Right lobe of liver (tissue), 4 donors: ENCODE measurements around the gene MACF1.

Experiments
- POLR2A ChIP-seq: fragments of 450-650 bp; IDR thresholded peaks from one replicate; pipeline ENCODE4 v1.6.1; 2017; ENCODE audit warnings: antibody characterized with exemption, mild to moderate bottlenecking
- TF ChIP-seq, protein P1 (sequence below), 4 donors: fragments of 200-600 bp in 3 of 4; fragments of 450-650 bp in 1 of 4; IDR thresholded peaks; one replicate each; pipeline versions ENCODE4 v1.5.1 to v1.8.0; 2016 to 2022; ENCODE audit warnings: antibody characterized with exemption in 4 of 4, mild to moderate bottlenecking in 2 of 4
- donor health status: DM: no; HTN: no; CAD: no.
- donor health status: DM: no; HTN: no; CAD: no.
- donor health status: DM: no; HTN: yes; CAD: no.

DNA sequence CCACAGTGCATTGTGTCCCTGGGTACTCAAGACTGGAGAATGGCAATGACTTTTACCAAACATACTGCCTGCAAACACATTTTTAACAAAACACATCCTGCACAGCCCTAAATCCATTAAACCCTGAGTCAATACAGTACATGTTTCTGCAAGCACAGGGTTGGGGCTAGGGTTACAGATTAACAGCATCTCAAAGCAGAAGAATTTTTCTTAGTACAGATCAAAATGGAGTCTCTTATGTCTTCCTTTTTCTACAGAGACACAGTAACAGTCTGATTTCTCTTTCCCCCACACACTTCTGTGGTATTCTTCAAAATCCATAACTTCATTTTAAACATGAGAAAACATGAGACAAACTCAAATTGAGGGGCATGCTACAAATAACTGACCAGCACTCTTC is 300.8 kb downstream of the MACF1 start:
- TF ChIP-seq POLR2A = no peak
- TF ChIP-seq, protein P1, sequence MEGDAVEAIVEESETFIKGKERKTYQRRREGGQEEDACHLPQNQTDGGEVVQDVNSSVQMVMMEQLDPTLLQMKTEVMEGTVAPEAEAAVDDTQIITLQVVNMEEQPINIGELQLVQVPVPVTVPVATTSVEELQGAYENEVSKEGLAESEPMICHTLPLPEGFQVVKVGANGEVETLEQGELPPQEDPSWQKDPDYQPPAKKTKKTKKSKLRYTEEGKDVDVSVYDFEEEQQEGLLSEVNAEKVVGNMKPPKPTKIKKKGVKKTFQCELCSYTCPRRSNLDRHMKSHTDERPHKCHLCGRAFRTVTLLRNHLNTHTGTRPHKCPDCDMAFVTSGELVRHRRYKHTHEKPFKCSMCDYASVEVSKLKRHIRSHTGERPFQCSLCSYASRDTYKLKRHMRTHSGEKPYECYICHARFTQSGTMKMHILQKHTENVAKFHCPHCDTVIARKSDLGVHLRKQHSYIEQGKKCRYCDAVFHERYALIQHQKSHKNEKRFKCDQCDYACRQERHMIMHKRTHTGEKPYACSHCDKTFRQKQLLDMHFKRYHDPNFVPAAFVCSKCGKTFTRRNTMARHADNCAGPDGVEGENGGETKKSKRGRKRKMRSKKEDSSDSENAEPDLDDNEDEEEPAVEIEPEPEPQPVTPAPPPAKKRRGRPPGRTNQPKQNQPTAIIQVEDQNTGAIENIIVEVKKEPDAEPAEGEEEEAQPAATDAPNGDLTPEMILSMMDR (IDR thresholded peaks at IDR 0.05) = no peak
